Epithelial cell of proximal tubule (primary cell): ENCODE data around the gene YJEFN3. TPM values are rescaled to one million over a fixed set of nuclear protein-coding genes. Genes with fewer than 3 reads are reported as not detected.

Source experiments
- DNase-seq: peaks from one replicate; pipeline ENCODE4 v3.0.0-alpha.2; 2011; ENCODE audit warnings: low read depth
- H3K4me3 ChIP-seq: 2 replicates; pipeline ENCODE4 v1.5.1; 2011; ENCODE audit warnings: low read depth, mild to moderate bottlenecking, low read length
- total RNA-seq: library from RNA; depleted of rRNA; stranded (reverse); fragments of >200 nt; gene quantifications from 2 replicates; pipeline ENCODE4 v1.2.3, GENCODE V29; 2015
- TF ChIP-seq, protein P1 (sequence below): conservative IDR thresholded peaks from 2 replicates; pipeline ENCODE4 v1.5.1; 2012; ENCODE audit warnings: low read depth, mild to moderate bottlenecking, low read length

Gene YJEFN3
- total RNA-seq, 1 donor from 2014 or later = 0.58 TPM

DNA sequence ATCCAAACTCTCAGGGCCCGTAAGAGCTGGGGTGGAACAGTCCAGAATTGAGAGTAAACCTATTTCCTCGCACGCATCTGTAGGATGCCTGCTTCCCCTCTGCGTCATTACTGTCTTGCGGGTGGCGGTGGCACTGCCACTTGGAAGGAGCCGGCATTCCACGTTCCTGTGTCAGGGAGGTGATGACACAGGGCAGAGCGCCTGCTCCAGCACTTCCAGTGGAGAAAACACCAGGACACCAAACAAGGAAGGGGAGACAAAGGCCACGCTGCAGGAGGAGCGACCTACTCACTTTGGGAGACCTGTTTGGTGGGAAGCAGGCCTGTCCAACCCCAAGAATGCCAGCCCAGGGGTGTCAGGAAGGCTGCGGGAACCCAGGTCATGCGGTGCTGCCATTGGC, 52.7 kb downstream of the YJEFN3 start:
- TF ChIP-seq, protein P1, sequence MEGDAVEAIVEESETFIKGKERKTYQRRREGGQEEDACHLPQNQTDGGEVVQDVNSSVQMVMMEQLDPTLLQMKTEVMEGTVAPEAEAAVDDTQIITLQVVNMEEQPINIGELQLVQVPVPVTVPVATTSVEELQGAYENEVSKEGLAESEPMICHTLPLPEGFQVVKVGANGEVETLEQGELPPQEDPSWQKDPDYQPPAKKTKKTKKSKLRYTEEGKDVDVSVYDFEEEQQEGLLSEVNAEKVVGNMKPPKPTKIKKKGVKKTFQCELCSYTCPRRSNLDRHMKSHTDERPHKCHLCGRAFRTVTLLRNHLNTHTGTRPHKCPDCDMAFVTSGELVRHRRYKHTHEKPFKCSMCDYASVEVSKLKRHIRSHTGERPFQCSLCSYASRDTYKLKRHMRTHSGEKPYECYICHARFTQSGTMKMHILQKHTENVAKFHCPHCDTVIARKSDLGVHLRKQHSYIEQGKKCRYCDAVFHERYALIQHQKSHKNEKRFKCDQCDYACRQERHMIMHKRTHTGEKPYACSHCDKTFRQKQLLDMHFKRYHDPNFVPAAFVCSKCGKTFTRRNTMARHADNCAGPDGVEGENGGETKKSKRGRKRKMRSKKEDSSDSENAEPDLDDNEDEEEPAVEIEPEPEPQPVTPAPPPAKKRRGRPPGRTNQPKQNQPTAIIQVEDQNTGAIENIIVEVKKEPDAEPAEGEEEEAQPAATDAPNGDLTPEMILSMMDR = no peak
- DNase-seq = no peak
- no peak overlapping the region for H3K4me3 ChIP-seq

DNA sequence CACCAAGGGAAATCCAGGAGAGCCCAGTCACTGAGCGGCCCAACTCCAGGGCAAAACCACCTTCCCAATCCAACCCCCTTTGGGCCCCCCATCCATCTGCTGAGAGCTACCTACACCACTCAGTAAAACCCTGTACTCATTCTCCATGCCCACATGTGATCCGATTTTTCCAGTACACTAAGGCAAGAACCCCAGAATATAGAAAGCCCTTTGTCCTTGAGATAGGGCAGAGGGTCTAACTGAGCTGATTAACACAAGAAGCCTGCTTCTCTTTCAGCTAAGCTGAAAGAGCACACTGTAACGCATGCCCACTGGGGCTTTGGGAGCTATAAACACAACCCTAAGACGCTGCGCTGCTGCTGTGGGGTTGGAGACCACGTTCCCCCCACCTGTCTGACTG, 53.8 kb downstream of the YJEFN3 start:
- TF ChIP-seq, protein P1 = no peak
- H3K4me3 ChIP-seq = no peak overlapping the region
- DNase-seq = no peak

DNA sequence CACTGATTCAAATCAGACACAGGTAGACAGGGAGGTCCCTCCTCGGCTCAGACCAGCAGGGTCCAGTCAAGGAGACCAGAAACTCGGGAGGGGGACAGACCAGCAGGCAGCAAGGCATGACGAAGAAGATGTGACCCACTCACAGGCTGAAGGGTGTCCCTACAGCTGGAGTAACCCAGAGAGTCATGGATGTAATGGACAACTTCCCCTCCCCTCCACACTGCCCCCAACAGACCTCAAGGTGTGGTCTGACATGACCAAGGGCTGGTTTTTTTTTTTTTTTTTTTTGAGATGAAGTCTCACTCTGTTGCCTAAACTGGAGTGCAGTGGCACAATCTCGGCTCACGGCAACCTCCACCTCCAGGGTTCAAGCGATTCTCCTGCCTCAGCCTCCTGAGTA, 55.6 kb downstream of the YJEFN3 start:
- TF ChIP-seq, protein P1 = no peak
- H3K4me3 ChIP-seq = no peak overlapping the region
- no peak for DNase-seq

Other genes with a start within 250 kb of the YJEFN3 start
- gene SUGP1, start 208.4 kb upstream of the YJEFN3 start, total RNA-seq = 30.0 and 32.2 TPM in 2 replicates
- 14.7 and 22.0 TPM in 2 replicates for gene MAU2, start 208.1 kb upstream of the YJEFN3 start, total RNA-seq
- gene GATAD2A, start 123.2 kb upstream of the YJEFN3 start, total RNA-seq = 86.2 and 118 TPM in 2 replicates
- gene TSSK6, start 13.4 kb upstream of the YJEFN3 start, total RNA-seq = 0.58 and 1.7 TPM in 2 replicates
- gene NDUFA13, start 12.7 kb upstream of the YJEFN3 start, total RNA-seq = 166 and 181 TPM in 2 replicates
- gene CILP2, start 9.4 kb downstream of the YJEFN3 start, total RNA-seq = 0.06 TPM in 1 of 2 replicates, not detected in the other
- 0.43 and 2.7 TPM in 2 replicates for gene PBX4, start 89.8 kb downstream of the YJEFN3 start, total RNA-seq
- 17.1 and 34.1 TPM in 2 replicates for gene LPAR2, start 99.3 kb downstream of the YJEFN3 start, total RNA-seq
- 14.6 and 17.0 TPM in 2 replicates for gene GMIP, start 114.7 kb downstream of the YJEFN3 start, total RNA-seq
- 97.2 and 242 TPM in 2 replicates for gene ATP13A1, start 134.8 kb downstream of the YJEFN3 start, total RNA-seq
- 6.2 and 7.6 TPM in 2 replicates for gene ZNF101, start 139.9 kb downstream of the YJEFN3 start, total RNA-seq
- gene ZNF14, start 204.2 kb downstream of the YJEFN3 start, total RNA-seq = 2.0 and 2.7 TPM in 2 replicates